GM12874 (cell line): ENCODE results near the gene KLF9.

Source experiments
- CTCF ChIP-seq: IDR thresholded peaks from 2 replicates; pipeline ENCODE4 v1.5.1; 2011; ENCODE audit warnings: low read depth, mild to moderate bottlenecking, control low read depth, low read length, moderate library complexity; ENCODE audit not compliant: insufficient read depth

Gene KLF9

GRCh38 chr9:70413464-70413798 lies 1.0 kb downstream of the KLF9 start:
- TF ChIP-seq CTCF: no peak

GRCh38 chr9:70412832-70413463 lies 1.5 kb downstream of the KLF9 start:
- TF ChIP-seq CTCF: no peak

- no peak for TF ChIP-seq CTCF
Observed at GRCh38 chr9:70411930-70412831, 2.3 kb downstream of the KLF9 start.

GRCh38 chr9:70411121-70411929 lies 3.1 kb downstream of the KLF9 start:
- TF ChIP-seq CTCF: no peak

GRCh38 chr9:70410368-70410767 lies 4.1 kb downstream of the KLF9 start:
- no peak for TF ChIP-seq CTCF

GRCh38 chr9:70409800-70410199 lies 4.7 kb downstream of the KLF9 start:
- TF ChIP-seq CTCF: no peak

GRCh38 chr9:70409280-70409679 lies 5.2 kb downstream of the KLF9 start:
- no peak for TF ChIP-seq CTCF
